BJ (cell line): ENCODE results near the gene C1orf116. TPM values are rescaled to one million over a fixed set of nuclear protein-coding genes. Genes with fewer than 3 reads are reported as not detected.

Experiments
- CTCF ChIA-PET: fragments of 350-600 bp; formaldehyde crosslinking; extraction: SDS; loops from one replicate; lab custom pipeline; 2021; ENCODE audit warnings: antibody characterized with exemption, inconsistent platforms; lab: Yijun Ruan, JAX
- POLR2A ChIA-PET: fragments of 300-600 bp; sonication (Branson Sonifier 250); formaldehyde crosslinking; extraction: SDS; loops from one replicate; lab custom pipeline; 2021; ENCODE audit warnings: antibody characterized with exemption; lab: Charles Lee
- DNase-seq: peaks from one replicate; pipeline ENCODE4 v3.0.0-alpha.2; 2011; ENCODE audit warnings: low read depth
- H3K27me3 ChIP-seq: 2 replicates; pipeline ENCODE4 v1.6.0; 2011; ENCODE audit warnings: low read length; ENCODE audit not compliant: control insufficient read depth, insufficient read depth
- H3K36me3 ChIP-seq: 2 replicates; pipeline ENCODE4 v1.5.1; 2011; ENCODE audit warnings: low read length; ENCODE audit not compliant: control insufficient read depth, insufficient read depth
- H3K4me3 ChIP-seq: 2 replicates; pipeline ENCODE4 v1.5.1; 2011; ENCODE audit warnings: low read depth, mild to moderate bottlenecking, control low read depth, low read length
- polyA plus RNA-seq: library from polyadenylated mRNA; depleted of rRNA; stranded (reverse); fragments of >200 nt; gene quantifications from 2 replicates; pipeline ENCODE4 v1.2.3, GENCODE V29; 2011
- TF ChIP-seq, protein P1 (sequence below): IDR thresholded peaks from 2 replicates; pipeline ENCODE4 v1.5.1; 2011; ENCODE audit warnings: low read depth, mild to moderate bottlenecking, control low read depth, inconsistent platforms, low read length, moderate library complexity; ENCODE audit not compliant: insufficient read depth

Gene C1orf116
- polyA plus RNA-seq, 1 experiment, result not detected

DNA sequence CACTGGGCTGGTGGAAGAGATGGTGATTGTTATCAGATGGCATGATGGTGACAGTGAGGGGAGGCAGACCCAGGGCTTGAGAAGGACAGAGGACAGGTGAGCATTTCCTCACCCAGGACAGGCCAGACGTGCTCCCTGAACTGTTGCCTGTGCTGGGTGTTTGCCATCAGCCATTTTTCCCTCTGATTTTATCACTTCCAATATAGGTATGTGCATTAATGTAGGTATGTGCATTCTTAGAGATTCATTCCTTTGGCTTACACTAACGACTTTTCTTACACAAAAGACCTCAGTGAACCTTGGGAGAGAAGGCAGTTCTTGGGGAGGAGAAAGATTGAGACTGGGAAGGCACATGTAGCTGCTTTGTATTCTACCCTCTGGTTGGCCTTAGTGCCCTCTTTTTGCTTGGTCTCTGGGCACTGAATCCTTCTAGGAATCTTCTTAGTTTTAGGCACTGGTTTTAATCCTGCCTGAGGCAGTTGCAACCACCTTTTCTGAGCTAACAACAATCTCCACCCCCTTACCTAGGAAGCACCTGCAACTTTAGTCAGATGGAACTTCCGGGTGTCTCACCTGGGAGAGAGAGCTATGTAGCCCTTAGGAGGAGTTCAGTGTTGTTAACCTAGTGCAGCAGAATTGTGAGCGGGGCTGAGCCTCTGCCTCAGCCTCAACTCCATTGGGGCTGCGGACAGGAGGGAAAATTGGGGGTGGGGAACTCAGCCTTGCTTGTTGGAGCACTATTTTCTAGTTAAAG lies 30.9 kb downstream of the C1orf116 start:
- H3K27me3 ChIP-seq, result no peaks in the 10 kb centered on the region
- TF ChIP-seq, protein P1, sequence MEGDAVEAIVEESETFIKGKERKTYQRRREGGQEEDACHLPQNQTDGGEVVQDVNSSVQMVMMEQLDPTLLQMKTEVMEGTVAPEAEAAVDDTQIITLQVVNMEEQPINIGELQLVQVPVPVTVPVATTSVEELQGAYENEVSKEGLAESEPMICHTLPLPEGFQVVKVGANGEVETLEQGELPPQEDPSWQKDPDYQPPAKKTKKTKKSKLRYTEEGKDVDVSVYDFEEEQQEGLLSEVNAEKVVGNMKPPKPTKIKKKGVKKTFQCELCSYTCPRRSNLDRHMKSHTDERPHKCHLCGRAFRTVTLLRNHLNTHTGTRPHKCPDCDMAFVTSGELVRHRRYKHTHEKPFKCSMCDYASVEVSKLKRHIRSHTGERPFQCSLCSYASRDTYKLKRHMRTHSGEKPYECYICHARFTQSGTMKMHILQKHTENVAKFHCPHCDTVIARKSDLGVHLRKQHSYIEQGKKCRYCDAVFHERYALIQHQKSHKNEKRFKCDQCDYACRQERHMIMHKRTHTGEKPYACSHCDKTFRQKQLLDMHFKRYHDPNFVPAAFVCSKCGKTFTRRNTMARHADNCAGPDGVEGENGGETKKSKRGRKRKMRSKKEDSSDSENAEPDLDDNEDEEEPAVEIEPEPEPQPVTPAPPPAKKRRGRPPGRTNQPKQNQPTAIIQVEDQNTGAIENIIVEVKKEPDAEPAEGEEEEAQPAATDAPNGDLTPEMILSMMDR, result no peak
- H3K4me3 ChIP-seq, result no peak overlapping the region
- DNase-seq, result no peak
- CTCF ChIA-PET, result interaction anchor here (1.4 to 5.5 kb wide), 2 partner anchors 20 to 89 kb away, joined by 4 to 38 read pairs; no protein-coding TSS in a partner anchor
- H3K36me3 ChIP-seq, result no peaks in the 10 kb centered on the region
- POLR2A ChIA-PET, result no interaction called here

DNA sequence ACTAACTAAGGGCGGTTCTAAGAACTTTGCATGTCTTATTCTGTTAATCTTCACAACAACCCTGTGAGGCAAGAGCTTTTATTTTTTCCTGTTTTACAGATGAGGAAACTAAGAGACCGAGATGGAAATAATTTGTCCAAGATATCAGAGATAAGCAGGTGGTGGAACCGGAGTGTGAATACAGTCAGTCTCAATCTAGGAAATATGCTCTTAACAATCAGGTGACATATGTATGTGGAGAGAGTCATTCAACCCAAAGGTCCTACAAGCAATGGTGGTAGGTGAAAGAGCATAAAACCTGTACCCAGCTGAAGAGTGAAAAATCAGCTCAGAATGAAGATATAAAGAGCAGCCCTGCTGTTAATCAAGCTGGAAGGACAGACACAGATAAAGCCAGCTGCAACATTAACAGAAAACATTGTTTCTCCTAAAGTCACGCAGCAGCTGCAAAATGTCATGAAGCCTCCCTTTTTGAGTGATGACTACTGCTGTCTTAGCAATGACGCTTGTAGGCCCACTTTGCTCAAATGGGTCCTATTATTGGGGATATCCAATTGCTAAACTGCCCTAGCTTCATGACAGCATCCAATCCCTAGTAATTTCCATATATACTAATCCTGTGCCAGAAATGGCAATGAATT lies 31.8 kb downstream of the C1orf116 start:
- no peaks in the 10 kb centered on the region for H3K36me3 ChIP-seq
- CTCF ChIA-PET, result interaction anchor here (1.3 to 1.4 kb wide), 2 partner anchors 10 to 88 kb away, joined by 4 to 6 read pairs; no protein-coding TSS in a partner anchor
- TF ChIP-seq, protein P1, result no peak
- no peak overlapping the region for H3K4me3 ChIP-seq
- no peak for DNase-seq
- POLR2A ChIA-PET, result no interaction called here
- no peaks in the 10 kb centered on the region for H3K27me3 ChIP-seq

DNA sequence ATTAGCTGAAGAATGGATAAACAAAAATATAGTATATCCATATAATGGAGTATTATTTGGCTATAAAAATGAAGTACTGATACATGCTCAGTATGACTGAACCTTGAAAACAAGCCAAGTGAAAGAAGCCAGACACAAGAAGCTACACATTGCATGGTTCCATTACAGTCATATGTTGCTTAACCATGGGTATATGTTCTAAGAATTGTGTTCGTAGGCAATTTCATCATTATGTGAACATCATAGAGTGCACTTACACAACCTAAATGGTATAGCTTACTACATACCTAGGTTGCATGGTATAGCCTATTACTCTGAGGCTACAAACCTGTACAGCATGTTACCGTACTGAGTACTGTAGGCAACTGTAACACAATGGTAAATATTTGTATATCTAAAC lies 33.7 kb downstream of the C1orf116 start:
- no peaks in the 10 kb centered on the region for H3K36me3 ChIP-seq
- CTCF ChIA-PET, result interaction anchor here (1.6 kb wide), 1 partner anchor 18 kb away, joined by 4 read pairs; no protein-coding TSS in a partner anchor
- TF ChIP-seq, protein P1, result no peak
- DNase-seq, result no peak
- no peak overlapping the region for H3K4me3 ChIP-seq
- POLR2A ChIA-PET, result no interaction called here
- no peaks in the 10 kb centered on the region for H3K27me3 ChIP-seq

DNA sequence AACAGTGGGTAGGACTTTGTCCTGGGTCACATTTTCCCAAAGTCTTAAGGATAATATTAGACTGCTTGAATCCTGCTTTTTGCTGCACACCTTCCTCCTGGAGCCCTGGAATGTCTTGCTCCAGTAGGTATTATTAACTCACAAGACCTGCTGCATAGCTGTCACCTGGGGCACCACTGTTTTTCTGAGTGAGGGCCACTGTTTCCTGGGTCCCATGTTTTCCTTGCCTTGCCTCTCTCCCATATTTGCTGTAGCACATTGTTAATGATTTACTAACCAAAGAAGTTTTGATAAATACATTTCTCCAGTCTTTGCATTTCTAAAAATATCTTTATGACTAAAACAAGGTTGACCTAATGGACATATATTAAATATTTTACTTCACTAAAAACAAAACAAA lies 39.8 kb downstream of the C1orf116 start:
- ChIA-PET POLR2A (no interaction called here), CTCF (interaction anchor here (0.5 to 3.0 kb wide), 7 partner anchors 11 to 127 kb away, joined by 3 to 24 read pairs (median 3); partner anchors contain the start of genes IL20 and PFKFB2)

More for the DNA sequence above, 39.8 kb downstream of the C1orf116 start:
- TF ChIP-seq, protein P1, result no peak
- Histone ChIP-seq H3K4me3 (no peak overlapping the region), H3K27me3 (peaks cover 10% of the 10 kb centered on the region), H3K36me3 (no peaks in the 10 kb centered on the region)
- DNase-seq, result no peak
